Measurements from ENCODE around the gene RASSF1.

GRCh38 chr3:50364573-50365079 is 24.0 kb upstream of the RASSF1 start:
- TF ChIP-seq CTCF (IDR thresholded peaks at IDR 0.05; ENCODE audit: borderline replicate concordance, extremely low read depth, low read length, poor library complexity, severe bottlenecking) (no peak), EZH2 (IDR thresholded peaks at IDR 0.05; ENCODE audit: borderline replicate concordance, low read depth, low read length, severe bottlenecking) (no peak)

All from DND-41 (cell line).